HK-2 (cell line): ENCODE measurements around the gene GOLGA8R.
"Not testable (repeated sequence)": the region's sequence is repeated elsewhere in the genome, so short reads cannot be mapped to it uniquely, and the experiment has no call there.

ENCODE experiments used
- DNase-seq: peaks from one replicate; pipeline ENCODE4 v3.0.0-alpha.2; 2018; ENCODE audit not compliant: unreplicated experiment

GOLGA8R gene, protein sequence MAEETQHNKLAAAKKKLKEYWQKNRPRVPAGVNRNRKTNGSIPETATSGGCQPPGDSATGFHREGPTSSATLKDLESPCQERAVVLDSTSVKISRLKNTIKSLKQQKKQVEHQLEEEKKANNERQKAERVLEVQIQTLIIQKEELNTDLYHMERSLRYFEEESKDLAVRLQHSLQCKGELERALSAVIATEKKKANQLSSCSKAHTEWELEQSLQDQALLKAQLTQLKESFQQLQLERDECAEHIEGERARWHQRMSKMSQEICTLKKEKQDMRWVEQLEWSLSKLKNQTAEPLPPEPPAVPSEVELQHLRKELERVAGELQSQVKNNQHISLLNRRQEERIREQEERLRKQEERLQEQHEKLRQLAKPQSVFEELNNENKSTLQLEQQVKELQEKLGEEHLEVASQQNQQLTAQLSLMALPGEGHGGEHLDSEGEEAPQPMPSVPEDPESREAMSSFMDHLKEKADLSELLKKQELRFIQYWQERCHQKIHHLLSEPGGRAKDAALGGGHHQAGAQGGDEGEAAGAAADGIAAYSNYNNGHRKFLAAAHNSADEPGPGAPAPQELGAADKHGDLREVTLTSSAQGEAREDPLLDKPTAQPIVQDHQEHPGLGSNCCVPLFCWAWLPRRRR

DNA sequence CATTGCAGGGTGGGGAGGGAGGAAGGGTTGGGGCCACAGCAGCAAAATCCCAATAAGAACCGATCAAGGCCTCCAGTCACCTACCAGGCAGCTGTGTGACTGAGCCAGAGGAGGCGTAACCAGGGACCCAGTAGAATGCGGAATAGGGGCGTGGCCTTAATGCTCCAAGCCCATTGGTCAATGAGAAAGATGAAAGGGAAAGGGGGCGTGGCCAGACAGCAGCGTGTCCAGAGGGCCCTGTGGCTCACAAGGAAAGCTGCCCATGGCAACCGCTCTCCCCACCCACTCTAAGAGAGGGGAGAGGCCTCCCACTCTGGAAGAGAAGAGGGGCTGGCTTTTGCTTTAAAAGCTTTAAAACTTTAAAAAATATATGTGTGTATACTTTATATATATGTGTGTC, at the start of gene GOLGA8R:
Gene GOLGA8R, minus strand, starts transcription at position 101 of the 400 bp plus-strand sequence. Its CDS starts 98 bp downstream, at position 3.
- not testable (repeated sequence) for DNase-seq

DNA sequence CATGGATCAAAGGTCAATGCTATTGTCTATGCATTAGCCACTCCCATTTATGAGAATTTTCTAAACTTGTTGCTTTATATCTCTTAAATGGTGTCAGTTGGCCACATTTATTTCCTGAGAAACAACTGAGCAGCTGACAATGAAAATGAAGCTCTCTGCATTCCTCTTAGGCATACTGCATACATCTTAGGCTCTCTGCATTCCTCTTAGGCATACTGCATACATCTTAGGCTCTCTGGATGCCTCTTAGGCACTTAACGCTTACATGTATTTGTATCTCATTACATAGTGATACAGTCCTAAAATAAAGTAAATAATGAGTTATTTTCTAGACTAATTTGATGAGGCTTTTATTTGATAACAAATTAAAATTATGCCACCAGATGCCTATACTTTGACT, 49.8 kb upstream of the GOLGA8R start:
- DNase-seq, result not testable (repeated sequence)

DNA sequence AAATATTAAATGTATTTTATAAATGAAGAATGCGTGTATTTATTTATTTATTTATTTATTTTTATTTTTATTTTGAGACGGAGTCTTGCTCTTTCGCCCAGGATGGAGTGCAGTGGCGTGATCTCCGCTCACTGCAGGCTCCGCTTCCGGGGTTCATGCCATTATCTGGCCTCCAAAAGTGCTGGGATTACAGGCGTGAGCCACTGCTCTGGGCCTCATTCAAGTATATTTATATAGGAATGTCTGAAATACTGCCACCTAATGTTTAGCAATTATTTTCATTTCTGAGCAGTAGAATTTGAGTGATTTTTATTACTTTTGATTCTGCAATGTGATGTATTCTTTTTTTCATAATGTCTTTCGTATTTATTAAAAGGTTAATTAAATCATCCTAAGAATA, 48.1 kb upstream of the GOLGA8R start:
- not testable (repeated sequence) for DNase-seq

DNA sequence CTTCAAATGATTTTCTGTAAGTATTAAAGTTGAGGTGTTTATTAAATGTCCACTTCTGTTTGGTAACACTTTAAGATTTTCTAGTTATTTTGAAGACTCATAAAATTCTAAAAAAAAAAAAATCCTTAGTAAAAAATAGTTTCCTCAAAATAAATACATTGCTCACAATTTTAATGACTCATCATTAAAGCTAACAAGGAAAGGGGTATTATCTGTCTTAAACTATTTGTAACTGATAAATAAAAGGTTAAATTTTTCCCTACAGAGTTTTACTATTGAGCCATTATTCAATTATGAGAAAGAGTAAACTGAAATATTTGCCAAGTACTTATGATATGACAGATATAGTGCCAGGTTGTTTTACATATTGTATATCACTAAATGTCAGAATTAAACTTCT, 38.6 kb upstream of the GOLGA8R start:
- DNase-seq, result not testable (repeated sequence)

DNA sequence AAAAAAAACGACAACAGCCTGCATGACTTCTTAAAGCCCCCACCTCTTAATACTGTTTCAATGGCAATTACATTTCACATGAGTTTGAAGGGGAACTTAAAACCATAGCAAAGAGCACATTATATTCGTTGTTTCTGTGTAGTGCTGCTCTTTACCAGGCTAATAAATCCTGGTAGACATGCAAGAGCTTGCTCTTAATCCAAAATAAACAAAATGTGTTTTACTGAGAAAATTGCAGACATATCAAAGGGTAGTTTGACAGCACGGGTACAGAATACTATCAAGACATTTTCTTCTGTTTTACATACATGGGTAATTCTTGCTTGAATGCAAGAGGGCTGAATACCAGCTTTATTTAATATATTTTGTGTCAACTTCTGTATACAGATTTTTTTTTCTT, 24.3 kb upstream of the GOLGA8R start:
- DNase-seq, result not testable (repeated sequence)

DNA sequence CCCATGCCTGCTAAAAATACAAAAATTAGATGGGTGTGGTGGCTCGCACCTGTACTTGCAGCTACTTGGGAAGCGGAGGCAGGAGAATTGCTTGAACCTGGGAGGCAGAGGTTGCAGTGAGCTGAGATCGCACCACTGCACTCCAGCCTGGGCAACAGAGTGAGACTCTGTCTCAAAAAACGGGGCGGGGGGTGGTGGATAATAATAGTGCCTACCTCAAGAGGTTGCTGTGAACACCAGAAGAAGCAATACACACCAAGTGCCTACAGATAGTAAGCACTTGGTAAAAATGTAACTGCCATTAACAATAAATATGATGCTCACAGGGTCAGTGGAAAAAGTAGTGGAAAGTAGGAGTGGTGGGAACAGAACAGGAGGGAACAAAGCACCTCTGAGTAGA, 21.8 kb upstream of the GOLGA8R start:
- DNase-seq, result not testable (repeated sequence)

DNA sequence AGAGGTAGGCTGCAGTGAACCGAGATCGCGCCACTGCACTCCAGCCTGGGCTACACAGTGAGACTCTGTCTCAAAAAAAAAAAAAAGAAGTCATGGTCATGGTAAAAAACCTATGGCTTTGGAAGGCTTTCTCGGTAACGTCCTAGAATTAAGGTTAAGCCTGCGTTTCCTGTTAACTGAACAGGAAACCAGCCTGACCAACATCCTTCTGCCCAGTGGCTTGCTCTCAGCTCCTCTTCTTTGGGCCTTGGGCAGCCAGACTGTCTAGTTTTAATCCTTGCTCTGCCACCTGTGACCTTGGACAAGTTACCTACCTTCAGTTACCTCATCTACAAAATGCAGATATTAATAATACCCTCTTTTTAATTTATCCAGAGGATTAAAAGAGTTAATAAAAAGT, 6.7 kb upstream of the GOLGA8R start:
- DNase-seq, result not testable (repeated sequence)

DNA sequence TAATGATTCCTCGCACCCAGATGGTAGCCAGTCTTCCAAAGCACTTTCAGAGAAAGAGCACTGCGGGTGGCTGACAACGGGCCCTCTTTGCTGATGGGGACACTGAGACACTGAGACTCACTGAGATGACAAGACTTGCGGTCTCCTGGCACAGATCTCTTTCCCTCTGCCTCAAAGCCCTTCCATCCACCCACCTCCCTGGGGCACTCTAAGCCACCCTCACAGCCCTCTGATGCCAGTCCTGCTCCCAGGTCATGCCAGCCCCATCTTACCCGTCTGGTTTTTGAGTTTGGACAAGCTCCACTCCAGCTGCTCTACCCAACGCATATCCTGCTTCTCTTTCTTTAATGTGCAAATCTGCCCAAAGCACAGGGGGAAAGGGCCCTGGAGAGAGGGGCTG, 6.4 kb downstream of the GOLGA8R start:
- DNase-seq, result not testable (repeated sequence)

DNA sequence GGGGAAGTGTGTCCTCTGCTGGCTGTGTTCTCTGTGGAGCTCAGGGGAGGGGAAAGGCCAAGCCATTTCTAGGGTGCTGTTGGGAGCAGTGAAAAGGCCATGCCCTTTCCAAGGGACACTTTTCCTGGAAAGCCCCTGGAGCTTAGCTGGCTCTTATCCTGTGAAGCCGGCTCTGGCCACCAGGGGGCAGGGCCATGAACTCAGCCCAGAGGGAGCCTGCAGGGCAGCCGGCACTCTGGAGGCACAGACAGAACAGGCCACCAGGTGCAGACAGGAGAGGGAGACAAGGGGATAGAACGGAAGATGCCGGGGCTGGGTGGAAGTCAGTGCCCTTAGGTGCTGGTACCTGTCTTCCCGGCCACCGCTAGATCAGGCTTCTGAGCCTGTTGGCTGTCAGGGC, 15.1 kb downstream of the GOLGA8R start:
- DNase-seq, result not testable (repeated sequence)

DNA sequence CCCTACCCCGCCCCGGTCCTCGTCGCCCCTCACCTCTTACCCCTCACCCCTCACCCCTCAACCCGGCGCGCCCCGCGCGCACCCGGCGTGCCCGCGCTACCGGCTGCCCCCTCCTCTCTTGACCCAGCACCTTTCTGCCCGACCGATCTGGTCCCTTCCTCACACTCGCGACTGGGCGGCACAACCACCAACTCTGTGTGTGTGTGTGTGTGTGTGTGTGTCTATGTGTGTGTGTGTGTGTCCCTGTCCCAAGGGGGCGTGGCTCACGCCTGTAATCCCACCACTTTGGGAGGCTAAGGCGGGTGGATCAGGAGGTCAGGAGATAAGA, 20.4 kb downstream of the GOLGA8R start:
- not testable (repeated sequence) for DNase-seq

DNA sequence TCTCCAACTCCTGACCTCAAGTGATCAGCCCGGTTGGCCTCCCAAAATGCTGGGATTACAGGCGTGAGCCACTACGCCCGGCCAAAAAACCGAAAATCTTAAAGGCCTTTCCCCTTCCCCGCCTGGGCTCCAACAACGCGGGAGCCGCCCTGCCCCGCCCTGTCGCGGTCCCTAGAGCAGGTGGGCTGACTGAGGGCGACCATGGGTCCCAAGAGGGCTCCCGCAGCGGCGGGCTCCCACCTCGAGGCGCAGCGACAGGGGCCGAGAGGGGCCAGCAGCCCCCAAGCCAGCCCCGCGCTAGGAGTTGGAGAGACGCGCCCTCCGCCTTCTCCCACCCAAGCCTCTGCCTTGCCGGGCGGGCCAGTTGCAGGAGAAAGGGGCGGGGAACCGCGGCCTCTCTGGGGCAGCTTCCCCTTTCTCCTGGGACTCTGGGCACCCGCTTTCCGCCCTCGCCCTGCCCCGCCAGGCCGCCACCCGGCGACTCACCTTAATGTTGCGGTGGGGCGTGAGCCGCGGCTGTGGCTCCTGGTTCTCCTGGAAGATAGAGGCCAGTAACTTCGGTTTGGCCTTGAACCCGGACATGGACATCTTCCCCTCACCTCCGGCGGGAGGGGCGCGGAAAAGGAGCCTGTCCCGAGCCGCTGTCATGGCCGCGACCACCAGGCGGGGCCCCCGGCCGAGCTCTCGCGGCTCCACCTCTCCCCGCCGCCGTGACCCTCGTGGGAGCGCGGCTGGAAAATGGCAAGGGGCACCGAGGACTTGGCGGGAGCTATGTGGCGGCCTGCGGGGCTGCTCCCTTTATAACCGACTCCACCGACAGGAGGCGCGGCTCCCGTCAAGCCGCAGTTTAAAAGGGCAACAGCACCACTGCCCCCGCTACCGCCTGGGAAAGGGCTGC, 21.0 kb downstream of the GOLGA8R start, which contains the start of gene CHRFAM7A:
Gene CHRFAM7A, minus strand, starts transcription at position 775 of the 898 bp plus-strand sequence. CDS start 10,189 bp downstream, outside the sequence.
- DNase-seq, result not testable (repeated sequence)

DNA sequence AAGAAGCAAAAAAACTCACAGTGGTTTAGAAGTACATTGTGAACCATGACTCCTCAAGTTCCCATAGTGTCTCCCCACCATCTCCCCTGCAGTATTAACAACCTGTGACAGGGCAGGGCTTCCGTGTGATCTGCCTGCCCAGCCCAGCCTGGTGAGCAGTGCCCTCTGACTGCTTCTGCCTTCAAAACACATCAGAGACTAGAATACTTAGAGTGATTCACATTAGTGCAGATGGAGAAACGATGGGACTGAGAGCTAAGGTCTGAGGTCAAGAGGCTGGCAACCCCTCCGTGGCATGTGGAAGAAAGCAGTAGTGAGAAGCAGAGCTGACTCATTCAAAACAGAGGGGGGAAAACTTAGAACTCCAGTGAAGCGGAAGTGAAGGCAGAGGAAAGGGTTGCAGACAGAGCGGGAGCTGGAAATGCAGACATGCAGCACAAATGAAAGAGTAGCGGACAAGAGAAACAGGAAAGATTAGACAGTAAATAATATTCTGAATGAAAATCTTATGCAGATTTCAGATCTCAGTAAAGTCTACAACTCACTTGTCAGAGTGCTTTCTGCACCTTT, 27.7 kb downstream of the GOLGA8R start:
- not testable (repeated sequence) for DNase-seq

DNA sequence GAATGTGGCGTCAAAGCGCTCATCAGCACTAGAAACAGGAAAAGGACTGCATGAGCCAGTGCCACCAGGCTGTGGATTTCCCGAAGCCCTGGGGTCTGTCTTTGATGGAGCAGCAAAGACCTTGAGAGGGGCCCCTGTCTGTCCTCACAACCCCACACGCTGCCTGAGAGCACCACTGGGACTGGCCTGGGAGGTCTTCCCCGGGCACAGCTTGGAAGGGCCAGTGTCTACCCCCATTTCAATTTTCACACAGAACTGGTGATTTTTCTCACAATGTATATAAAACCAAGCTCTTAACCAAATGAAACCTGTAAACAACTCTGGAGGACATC, 37.0 kb downstream of the GOLGA8R start:
- DNase-seq, result not testable (repeated sequence)

DNA sequence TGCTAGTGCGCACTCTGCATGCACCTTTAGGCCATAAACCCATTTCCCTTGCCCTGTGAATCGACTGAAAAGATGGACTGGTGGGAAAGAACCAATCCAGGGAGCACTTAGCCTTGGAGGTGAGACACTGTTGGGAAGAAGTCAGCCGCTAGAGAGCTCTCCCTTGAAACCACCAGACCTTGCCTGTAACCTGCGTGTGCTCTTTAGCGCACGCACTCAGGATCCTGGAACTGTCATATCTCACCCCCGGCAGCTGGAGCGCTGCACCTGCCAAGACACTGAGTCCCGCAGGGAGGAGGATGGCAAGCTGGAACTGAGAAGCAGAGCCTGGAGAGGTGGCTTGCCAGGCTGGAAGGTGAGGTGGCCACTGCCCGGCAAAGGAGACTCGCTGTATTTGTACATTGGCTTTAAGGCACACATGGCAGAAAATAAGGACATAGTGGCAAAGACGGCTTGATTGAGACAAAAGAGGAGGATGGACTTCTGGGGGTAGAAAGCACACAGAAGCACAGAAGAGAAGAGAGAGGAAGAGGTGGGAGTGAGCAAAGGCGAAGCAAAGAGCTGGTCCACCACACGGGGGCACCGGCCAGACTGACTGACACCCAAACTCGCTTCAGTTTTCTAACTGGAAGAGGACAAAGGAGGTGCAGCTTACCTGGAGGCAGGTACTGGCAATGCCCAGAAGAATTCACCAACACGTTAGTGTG, 37.5 kb downstream of the GOLGA8R start:
- not testable (repeated sequence) for DNase-seq

DNA sequence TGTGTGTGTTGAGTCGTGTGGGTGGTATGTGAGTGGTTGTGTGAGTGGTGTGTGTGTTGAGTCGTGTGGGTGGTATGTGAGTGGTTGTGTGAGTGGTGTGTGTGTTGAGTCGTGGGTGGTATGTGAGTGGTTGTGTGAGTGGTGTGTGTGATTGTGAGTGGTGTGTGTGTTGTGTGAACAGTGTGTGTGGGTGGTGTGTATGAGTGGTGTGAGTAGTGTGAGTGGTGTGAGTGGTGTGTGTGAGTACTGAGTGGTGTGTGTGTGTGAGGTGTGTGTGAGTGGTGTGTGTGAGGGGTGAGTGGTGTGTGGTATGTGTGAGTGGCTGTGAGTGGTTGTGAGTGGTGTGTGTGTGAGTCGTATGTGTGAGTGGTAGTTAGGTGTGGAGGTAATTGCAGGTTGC, 38.2 kb downstream of the GOLGA8R start:
- DNase-seq, result not testable (repeated sequence)

DNA sequence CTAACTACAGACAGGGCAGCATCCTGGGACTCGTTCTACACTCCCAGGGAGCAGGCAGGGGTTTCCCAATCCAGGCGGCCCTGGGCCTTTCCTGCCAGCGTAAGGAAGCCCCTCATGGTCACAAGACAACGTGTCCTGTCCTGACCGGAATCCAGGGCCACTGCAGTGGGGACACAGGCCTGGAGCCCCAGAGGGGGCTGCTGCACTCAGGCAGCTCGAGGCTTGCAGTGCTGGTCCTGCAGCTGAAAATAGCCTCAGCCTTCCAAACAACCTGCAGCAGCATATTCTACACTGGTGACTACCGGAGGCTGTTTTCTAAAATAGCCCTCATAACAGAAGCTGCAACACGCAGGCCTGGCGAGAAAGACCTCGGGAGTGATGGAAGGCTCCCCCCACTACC, 39.2 kb downstream of the GOLGA8R start:
- not testable (repeated sequence) for DNase-seq

DNA sequence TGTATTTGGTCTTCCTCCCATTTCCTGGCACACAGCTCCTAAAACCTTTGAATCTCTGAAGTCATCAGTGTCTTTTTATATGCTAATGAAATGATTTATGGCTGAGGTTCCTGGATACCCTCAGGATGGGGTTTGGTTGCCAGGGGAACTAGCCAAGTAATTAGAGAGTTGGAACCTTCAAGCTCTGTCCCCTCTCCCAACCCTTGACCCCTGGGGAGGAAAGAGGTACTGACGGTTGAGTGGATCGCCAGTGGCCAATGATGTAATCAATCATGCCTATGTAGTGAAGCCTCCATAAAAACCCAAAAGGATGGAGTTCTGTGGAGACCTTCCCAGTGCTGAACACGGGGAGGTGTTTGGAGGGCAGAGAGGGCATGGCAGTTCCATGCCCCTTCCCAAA, 45.8 kb downstream of the GOLGA8R start:
- DNase-seq, result not testable (repeated sequence)

DNA sequence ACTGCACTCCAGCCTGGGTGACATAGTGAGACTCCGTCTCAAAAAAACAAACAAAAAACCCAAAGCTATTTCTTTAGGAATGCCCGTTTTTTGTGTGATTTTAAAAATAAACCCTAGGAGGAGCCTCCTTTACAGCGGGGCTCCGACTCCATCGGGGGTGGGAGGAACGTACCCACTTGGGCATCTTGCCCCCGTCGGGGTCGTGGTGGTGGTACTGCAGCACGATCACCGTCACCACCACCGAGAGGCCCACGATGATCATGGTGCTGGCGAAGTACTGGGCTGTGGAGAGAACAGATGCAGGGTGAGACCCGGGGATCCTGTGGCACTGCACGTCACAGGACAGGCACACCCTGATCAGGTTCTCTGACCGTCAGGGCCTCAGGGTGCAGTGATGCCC, 46.8 kb downstream of the GOLGA8R start:
- not testable (repeated sequence) for DNase-seq

DNA sequence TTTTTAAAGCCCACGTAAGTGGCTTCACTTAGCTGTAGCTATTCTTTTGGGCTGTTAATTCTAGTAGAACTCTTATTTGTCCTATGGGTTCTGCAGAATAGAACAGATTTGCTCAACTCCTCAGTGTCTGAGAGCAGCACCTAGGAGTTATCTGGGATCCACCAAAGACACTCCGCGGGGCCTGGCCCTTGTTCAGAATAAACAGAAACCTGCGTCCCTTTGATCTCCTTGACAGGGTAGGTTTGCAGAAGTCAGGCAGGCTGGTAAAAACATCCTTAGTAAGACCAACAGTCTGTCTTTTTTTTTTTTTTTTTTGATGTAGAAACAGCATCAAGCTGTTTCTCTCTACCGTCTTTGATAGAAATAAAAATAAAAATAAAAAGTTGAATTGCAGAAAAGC, 52.7 kb downstream of the GOLGA8R start:
- not testable (repeated sequence) for DNase-seq

DNA sequence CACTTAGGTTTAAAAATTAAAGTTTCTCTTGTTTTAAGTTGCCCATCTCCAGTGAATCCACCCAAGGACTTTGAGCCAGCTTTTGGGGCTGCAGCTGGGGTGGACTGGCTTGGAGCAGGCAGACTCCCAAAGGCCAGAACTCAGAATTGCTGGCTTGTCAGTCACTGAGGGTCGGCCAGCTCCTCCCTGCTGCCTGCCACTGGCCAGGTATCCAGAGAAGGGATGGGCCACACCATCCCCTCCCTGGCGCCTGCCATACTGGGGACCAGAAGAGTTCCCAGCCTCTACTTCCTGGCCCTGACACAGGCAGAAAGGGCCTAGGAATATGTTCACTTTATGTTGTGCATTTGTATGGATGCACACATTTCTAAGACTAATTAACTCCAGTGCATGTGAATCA, 53.1 kb downstream of the GOLGA8R start:
- DNase-seq, result not testable (repeated sequence)

DNA sequence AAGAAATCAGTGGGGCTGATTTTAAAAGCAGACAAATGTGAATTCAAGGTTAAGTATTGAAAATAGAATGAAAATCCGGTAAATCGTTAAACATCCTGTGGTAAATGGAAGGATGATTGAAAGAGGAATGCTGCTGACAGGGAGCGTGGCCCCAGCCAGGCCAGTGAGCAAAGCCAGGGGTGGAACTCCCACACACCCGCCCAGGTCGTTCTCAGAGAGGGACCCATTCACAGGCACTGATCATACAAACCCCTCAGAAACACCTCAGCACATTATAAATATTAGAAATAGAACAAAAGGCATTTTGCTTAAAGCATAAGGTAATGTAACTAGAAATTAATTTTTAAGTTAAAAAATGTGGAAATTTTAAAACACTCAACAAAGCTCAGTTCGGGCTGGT, 59.0 kb downstream of the GOLGA8R start:
- not testable (repeated sequence) for DNase-seq
